GM15510 (cell line): ENCODE measurements around the gene RAB6A.

ENCODE experiments used
- POLR2A ChIP-seq: IDR thresholded peaks from 3 replicates; pipeline ENCODE4 v1.6.1; 2011; ENCODE audit warnings: borderline replicate concordance; ENCODE audit not compliant: insufficient read length; ENCODE audit errors: extremely low read depth

The RAB6A gene

GRCh38 chr11:73651252-73651651 lies 109.6 kb downstream of the RAB6A start:
- no peak for TF ChIP-seq POLR2A

GRCh38 chr11:73650400-73650799 lies 110.5 kb downstream of the RAB6A start:
- no peak for TF ChIP-seq POLR2A

DNA sequence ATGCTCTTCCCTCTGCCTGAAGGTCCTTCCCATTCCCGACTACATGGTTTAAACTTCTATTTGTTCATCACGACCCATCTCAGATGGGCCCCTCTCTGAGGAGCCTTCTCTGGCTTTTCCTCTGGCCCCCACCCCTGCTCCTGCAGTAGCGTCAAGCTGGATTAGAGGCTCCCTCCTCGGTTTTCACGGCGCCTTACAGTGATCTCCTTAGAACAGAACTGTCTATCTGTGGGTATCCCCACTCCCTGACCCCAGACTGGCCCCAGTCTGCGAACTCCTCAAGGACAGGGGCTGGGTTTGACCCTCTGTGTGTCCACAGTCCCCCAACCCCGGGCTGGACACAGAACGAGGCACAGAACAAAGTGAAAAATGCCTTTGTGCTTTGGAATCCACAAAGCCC lies 111.7 kb downstream of the RAB6A start:
- TF ChIP-seq POLR2A = no peak

DNA sequence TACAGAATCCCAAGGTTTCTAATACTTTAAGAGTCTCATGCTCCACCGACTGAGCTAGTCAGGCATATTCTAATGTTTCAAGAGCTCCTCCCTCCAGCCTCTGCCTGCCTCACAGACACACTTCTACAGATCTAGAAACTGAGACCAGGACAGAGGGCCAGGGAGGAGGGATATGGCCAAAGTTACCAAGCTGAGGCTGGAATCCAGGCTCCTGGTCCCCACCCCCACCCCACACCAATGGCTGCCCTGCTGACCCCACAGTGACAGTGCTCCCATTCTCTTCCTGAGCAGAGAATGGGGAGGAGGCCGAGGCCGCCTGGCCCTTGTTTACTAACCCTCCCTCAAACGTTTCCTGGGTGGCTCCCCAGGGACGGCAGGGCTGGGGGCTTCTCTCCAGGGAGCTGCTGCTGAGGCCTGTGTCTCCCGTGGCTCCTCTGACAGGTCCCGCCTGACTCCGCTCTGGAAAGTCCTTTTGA lies 112.3 kb downstream of the RAB6A start:
- no peak for TF ChIP-seq POLR2A

DNA sequence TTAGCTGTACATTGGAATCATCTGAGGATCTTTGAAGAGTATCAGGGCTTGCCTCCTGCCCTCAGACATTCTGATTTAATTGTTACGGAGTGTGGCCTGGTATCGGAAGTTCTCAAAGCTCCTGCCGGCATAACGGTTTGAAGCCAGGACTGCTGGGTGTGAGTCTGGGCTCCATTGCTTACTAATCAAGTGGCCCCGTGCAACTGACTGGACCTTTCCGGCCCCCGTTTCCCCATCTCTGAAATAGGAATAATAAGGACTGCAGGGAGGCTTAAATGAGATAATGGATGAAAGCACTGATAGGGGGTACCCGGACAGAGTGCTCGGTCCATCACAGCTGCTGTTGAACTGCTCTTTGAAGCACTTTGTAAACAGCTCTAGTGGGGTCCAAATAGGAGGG lies 112.8 kb downstream of the RAB6A start:
- TF ChIP-seq POLR2A = no peak

DNA sequence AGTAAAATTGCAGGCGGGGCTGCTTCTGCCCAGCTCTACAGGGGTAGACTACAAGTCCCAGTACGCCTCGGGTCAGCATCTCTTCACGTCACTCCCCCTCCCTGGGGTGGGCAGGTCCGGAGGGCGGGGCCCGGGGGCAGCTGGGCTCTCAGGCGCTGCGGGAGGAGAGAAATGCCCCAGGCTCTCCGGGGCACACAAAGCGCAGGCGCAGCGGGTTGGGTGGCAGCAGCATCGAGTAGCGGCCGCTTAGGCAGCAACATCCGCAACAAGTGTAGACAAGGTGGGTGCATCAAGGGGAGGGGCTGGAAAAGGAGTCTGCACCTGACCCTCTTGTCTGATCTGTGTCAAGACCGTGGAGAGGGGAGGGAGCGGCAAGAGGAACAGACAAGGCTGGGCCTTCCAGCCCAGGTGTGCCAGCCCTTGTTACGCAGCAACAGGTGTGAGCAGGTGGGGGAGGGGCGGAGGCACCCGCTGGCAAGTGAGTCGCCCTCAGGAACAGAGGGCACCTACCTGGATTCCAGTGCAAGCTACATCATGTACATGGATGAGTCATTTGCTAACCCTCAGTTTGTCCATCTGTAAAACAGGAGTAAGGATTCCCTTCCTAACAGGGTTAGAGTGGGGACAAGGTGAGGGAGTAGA lies 113.3 kb downstream of the RAB6A start:
- TF ChIP-seq POLR2A = no peak

DNA sequence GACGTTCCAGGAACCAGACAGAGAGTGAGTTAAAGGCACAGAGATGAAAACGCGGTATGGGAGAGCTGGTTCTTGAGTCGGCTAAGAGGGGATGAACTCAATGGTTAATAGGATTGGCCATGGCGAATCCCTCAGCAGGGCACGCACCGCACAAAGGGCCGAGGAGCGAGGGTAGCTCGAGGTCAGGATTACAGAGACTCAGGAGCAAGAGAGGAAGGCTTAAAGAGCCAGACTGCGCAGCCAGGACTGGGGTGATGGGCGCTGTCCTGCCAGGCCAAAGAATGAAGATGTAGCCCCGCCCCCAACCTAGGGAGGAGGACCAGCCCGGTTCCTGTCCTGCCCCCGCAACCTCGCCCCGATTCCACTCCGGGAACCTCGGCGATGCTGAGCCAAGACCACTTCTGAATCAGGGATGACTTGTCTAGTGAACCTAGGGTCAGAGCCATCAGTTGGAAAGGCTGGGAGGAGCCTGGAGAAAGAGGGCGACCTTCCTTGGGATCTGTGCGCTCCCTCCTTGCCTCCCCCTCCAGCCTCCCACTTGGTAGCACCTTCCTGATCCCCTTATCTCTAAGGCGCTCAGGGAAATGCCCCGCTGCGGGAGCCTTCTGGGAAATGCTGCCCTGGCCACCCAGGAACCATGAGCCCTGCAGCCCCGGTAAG lies 114.8 kb downstream of the RAB6A start, which contains the start of gene PLEKHB1:
PLEKHB1 (plus strand) TSS at position 610 of the 660 bp plus-strand sequence; CDS start at position 638, 28 bp downstream.
- no peak for TF ChIP-seq POLR2A

- no peak for TF ChIP-seq POLR2A
Measured at GRCh38 chr11:73645121-73645969, 115.5 kb downstream of the RAB6A start.

DNA sequence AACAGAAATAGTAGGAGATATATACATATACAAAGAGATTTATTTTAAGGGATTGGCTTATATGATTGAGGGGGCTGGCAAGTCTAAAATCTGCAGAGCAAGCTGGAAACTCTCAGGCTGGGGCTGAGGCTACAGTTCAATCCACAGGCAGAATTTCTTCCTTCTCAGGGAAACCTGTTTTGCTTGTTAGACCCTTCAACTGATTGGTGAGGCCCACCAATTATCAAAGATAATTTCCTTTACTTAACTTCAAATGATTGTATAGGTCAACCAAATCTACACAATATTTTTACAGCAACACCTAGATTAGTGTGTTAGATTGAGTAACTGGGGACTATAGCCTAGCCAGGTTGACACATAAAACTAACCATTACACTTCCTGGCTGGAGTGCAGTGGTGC lies 119.2 kb downstream of the RAB6A start:
- no peak for TF ChIP-seq POLR2A

DNA sequence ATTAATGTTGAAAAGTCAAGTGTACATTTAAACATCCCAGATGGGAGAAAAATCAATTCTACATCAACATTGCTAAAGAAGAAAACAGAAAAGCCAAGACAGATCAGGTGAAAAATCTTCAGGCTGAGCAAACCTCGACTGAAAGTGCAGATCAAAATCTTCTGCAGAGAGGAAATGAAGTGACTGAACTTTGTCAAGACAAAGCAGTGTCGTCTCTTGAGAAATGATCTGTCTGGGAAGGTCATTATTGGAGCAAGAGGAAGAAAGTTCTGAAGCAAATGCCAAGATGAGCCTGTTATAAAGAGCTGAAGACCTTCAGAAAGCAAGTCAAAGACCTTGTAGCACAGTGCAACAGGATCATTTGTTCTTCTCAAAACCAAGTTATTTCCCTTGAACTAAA lies 120.3 kb downstream of the RAB6A start:
- TF ChIP-seq POLR2A = no peak

DNA sequence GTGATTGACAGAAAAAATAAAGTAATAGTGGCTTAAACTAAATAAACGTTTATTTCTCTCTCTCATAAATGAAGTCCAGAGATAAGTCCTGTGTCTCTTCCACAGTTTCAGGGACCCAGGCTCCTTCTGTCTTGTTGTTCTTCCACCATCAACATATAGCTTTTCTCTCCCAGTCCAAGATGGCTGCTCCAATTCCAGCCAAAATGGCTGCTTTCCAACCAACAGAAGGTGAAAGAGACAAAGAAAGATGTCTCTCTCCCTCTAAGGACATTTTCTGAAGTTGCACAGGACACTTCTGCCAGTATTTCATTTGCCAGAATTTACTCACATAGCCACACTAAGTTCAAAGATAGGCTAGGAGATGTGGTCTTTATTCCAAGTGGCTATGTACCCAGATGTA lies 123.9 kb downstream of the RAB6A start:
- TF ChIP-seq POLR2A = no peak

DNA sequence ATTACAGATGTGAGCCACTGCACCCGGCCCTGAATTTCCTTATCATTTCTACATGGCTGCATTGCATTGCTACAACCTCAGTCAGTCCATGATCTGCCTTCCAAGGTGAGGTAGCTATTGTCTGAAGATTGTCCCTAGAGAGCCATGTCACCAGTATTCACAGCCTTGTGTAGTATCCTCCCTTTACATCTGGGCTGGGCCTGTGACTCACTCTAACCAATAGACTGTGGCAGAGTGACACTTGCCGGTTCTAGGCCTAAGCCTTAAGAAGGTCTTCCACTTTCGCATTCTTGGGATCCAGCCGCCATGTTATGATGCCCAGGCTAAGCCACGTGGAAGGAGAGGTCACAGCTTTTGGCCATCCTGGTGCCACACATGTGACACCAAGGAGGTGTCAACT lies 124.6 kb downstream of the RAB6A start:
- TF ChIP-seq POLR2A = no peak

DNA sequence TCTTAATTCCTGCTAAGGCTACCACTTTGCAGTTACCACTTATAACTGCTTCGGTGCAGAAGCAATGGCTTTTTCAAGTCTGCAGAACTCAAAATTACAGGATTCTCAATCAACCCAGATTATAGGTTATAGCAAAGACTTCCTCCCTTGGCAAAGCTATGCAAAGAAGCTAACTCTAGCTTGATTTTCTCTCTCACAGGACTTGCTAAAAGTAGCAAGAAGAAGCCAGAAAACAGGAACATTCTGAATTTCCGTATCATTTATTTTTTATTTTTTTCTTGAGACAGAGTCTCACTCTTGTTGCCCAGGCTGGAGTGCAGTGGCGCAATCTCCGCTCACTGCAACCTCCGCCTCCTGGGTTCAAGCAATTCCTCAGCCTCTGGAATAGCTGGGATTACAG lies 125.2 kb downstream of the RAB6A start:
- no peak for TF ChIP-seq POLR2A

DNA sequence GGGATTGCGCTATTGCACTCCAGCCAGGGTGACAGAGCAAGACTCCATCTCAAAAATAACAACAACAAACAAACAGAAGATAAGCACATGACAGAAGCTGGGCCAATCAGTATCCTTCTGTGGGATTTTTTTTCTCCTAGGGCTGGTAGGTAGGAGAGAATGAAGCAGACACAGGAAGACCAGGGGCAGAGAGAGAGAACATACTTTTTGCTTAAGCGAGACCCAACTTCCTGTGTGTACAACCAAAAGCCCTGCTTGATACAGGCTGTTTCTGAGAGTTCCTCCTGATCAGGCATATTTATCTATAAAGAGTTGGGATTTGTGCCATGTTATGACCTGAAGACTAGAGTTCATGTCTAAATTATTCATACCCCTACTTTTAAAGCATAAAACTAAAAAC lies 126.9 kb downstream of the RAB6A start:
- TF ChIP-seq POLR2A = no peak

DNA sequence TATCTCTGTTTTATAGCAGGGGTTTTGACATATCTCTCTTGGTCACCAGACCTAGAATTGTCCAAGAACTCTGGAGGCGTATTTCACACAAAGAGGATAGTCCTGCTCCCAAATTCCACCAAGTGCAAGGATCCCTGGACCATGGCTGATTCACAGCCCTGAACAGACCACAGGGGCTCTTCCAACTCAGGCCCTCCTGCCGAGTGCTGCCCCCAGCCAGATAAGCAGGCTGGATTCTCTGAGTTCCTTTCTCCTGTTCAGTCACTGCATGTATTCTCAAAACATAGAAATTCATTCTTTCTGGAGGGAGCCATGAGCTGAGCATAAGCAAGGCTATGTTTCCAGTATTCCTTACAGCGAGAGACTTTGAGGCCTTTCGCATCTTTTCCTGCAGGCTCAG lies 127.9 kb downstream of the RAB6A start:
- no peak for TF ChIP-seq POLR2A
